HG02642 (cell line): Measurements from ENCODE around the gene TMSB15B.
"Not testable (repeated sequence)": the region's sequence is repeated elsewhere in the genome, so short reads cannot be mapped to it uniquely, and the experiment has no call there.

Experiments
- ATAC-seq: cut with Tn5 transposase; IDR thresholded peaks from one replicate; pipeline ENCODE4 v1.9.1; 2021; ENCODE audit warnings: mild to moderate bottlenecking; ENCODE audit not compliant: unreplicated experiment, poor library complexity

The TMSB15B gene

GRCh38 chrX:104015576-104015975 lies 53.1 kb downstream of the TMSB15B start:
- not testable (repeated sequence) for ATAC-seq
